GM06990 (cell line): ENCODE data around the gene AFF4.

Source experiments
- DNase-seq: peaks from one replicate; pipeline ENCODE4 v3.0.0-alpha.2; 2011; ENCODE audit not compliant: insufficient read length; ENCODE audit errors: extremely low read depth
- H3K27me3 ChIP-seq: replicated peaks from 2 replicates; pipeline ENCODE4 v1.6.0; 2011; ENCODE audit warnings: low read length; ENCODE audit not compliant: control insufficient read depth, insufficient read depth
- H3K36me3 ChIP-seq: 2 replicates; pipeline ENCODE4 v1.5.1; 2011; ENCODE audit warnings: low read length; ENCODE audit not compliant: control insufficient read depth, insufficient read depth
- H3K4me3 ChIP-seq: replicated peaks from 2 replicates; pipeline ENCODE4 v1.5.1; 2011; ENCODE audit warnings: low read depth, mild to moderate bottlenecking, control low read depth, low read length
- CTCF ChIP-seq: IDR thresholded peaks from 2 replicates; pipeline ENCODE4 v1.5.1; 2011; ENCODE audit warnings: low read length, control low read depth, mild to moderate bottlenecking, inconsistent platforms; ENCODE audit not compliant: insufficient read depth, poor library complexity, severe bottlenecking

AFF4 gene

GRCh38 chr5:132867046-132867451 lies 96.4 kb downstream of the AFF4 start:
- no peaks in the 10 kb centered on the region for H3K27me3 ChIP-seq
- no peak for DNase-seq
- TF ChIP-seq CTCF, result no peak
- peaks cover 6% of the 10 kb centered on the region for H3K36me3 ChIP-seq
- H3K4me3 ChIP-seq, result peak overlapping the region; percentile 94

- H3K36me3 ChIP-seq, result peaks cover 5% of the 10 kb centered on the region
- H3K27me3 ChIP-seq, result no peaks in the 10 kb centered on the region
- peak; percentile 34 for TF ChIP-seq CTCF
- DNase-seq, result peak; percentile 94
- peak within 1 kb of the TSS; percentile 94 for H3K4me3 ChIP-seq
Measured at GRCh38 chr5:132866342-132867045, 96.9 kb downstream of the AFF4 start, which contains the start of the genes GDF9 and UQCRQ. Gene GDF9, minus strand, starts transcription at chr5:132866469. Its CDS starts 1,936 bp downstream, at chr5:132864533. Gene UQCRQ, plus strand, starts transcription at chr5:132866642. Its CDS starts 240 bp downstream, at chr5:132866882.

GRCh38 chr5:132865668-132866341 lies 97.6 kb downstream of the AFF4 start:
- H3K36me3 ChIP-seq, result peaks cover 3% of the 10 kb centered on the region
- no peak for TF ChIP-seq CTCF

GRCh38 chr5:132860742-132861141 lies 102.7 kb downstream of the AFF4 start:
- no peaks in the 10 kb centered on the region for H3K36me3 ChIP-seq
- H3K4me3 ChIP-seq, result no peak overlapping the region
- H3K27me3 ChIP-seq, result no peaks in the 10 kb centered on the region
- no peak for TF ChIP-seq CTCF
- no peak for DNase-seq

More at GRCh38 chr5:132865668-132866341, 97.6 kb downstream of the AFF4 start:
- Histone ChIP-seq H3K4me3 (peak overlapping the region; percentile 94), H3K27me3 (no peaks in the 10 kb centered on the region)
- no peak for DNase-seq

DNA sequence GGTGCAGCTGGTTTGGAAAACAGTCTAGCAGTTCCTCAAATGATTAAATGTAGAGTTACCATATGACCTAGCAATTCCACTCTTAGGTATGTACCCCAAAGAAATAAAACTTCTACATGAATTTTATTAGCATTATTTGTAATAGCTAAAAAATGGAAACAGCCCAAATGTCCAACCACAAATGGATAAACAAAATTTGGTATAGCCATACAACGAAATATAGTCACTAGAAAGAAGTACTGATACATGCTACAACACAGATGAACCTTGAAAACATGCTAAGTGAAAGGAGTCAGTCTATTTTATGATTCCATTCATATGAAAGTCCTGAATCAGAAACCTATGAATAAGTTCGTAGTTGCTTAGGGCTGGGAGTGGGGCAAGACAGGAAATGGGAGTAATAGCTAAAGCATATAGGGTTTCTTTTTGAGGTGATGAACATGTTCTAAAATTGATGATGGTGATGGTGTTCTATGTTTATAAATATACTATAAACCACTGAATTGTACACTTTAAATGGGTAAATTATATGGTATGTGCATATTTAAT lies 103.5 kb downstream of the AFF4 start:
- no peak for DNase-seq
- H3K36me3 ChIP-seq, result no peaks in the 10 kb centered on the region
- no peak overlapping the region for H3K4me3 ChIP-seq
- no peak for TF ChIP-seq CTCF
- H3K27me3 ChIP-seq, result no peaks in the 10 kb centered on the region
